BE2C (cell line): ENCODE results near the gene KCNQ5.

Source experiments
- DNase-seq: peaks from one replicate; pipeline ENCODE4 v3.0.0-alpha.2; 2020
- H3K27me3 ChIP-seq: fragments of 250-450 bp; sonication (Bioruptor Pico); 2 replicates; pipeline ENCODE4 v1.5.1; 2020; ENCODE audit warnings: mild to moderate bottlenecking
- H3K36me3 ChIP-seq: fragments of 250-450 bp; sonication (Bioruptor Pico); 2 replicates; pipeline ENCODE4 v1.5.1; 2020; ENCODE audit warnings: mild to moderate bottlenecking
- H3K4me1 ChIP-seq: fragments of 250-450 bp; sonication (Bioruptor Pico); 2 replicates; pipeline ENCODE4 v1.5.1; 2020
- H3K4me3 ChIP-seq: 2 replicates; pipeline ENCODE4 v1.5.1; 2011; ENCODE audit warnings: low read depth, low read length
- H3K9me3 ChIP-seq: fragments of 250-450 bp; sonication (Bioruptor Pico); 2 replicates; pipeline ENCODE4 v1.5.1; 2020
- TF ChIP-seq, protein P1 (sequence below): IDR thresholded peaks from 2 replicates; pipeline ENCODE4 v1.5.1; 2012; ENCODE audit warnings: mild to moderate bottlenecking, low read depth, low read length

KCNQ5 gene

DNA sequence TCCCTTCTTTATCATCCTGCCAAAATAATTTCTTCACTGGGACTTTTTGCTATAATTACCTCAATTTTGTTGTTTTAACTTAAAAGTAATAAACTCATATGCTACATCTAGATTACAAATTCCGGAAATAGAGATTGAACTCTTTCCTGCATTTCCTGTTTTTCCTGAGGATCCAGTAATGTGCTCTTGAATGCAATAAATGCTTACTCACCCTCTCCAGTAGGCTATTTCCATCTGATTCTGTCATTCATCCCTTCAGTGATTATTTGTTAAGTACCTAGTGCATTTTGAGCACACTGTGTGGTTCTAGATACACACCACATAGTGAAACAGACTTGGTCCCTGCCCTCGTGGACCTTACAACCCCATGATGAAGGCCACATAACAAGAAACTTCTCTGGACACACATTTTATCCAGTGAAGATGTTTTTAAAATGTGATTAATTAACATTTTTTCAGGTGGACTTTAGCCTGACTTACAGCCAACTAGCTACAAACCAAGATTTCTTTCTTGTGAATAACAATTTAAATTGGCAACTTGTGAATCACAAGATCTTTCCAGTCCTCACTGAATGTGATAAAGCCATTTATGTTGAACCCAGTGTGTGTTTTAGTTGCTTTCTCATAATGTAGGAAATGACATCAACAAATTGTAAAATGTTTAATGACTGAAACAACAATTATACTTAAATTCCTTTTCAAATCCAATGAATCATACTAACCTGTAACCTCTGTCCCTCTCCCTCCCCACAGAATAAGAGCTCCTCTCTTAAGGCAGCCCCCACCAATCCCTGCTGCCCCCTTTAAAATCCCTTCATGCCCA lies 331.2 kb downstream of the KCNQ5 start:
- no peaks in the 10 kb centered on the region for H3K4me1 ChIP-seq
- H3K9me3 ChIP-seq, result no peaks in the 10 kb centered on the region
- TF ChIP-seq, protein P1, sequence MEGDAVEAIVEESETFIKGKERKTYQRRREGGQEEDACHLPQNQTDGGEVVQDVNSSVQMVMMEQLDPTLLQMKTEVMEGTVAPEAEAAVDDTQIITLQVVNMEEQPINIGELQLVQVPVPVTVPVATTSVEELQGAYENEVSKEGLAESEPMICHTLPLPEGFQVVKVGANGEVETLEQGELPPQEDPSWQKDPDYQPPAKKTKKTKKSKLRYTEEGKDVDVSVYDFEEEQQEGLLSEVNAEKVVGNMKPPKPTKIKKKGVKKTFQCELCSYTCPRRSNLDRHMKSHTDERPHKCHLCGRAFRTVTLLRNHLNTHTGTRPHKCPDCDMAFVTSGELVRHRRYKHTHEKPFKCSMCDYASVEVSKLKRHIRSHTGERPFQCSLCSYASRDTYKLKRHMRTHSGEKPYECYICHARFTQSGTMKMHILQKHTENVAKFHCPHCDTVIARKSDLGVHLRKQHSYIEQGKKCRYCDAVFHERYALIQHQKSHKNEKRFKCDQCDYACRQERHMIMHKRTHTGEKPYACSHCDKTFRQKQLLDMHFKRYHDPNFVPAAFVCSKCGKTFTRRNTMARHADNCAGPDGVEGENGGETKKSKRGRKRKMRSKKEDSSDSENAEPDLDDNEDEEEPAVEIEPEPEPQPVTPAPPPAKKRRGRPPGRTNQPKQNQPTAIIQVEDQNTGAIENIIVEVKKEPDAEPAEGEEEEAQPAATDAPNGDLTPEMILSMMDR, result no peak
- no peak for DNase-seq
- H3K36me3 ChIP-seq, result no peaks in the 10 kb centered on the region
- no peak overlapping the region for H3K4me3 ChIP-seq
- H3K27me3 ChIP-seq, result no peaks in the 10 kb centered on the region

DNA sequence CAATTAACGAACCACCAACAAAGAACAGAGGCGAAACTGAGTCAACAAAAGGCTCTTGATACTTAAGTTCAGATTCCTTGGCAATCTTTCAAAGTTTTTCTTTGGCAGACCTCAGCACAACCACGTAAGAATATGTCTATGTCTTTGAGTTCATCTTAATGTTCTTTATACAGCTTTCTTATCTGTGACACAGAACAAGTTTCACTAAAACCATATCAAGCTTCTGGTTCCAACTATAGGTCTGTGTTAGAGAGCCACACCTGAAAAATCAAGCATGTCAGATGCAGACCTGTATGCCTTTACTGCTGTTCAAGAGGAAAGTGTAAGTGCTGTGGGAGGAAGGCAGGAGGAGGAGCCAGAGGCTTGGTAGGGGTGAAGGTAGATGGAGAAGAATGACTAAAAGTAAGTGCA lies 332.1 kb downstream of the KCNQ5 start:
- DNase-seq, result no peak
- Histone ChIP-seq H3K27me3 (no peaks in the 10 kb centered on the region), H3K36me3 (no peaks in the 10 kb centered on the region), H3K4me1 (no peaks in the 10 kb centered on the region), H3K9me3 (no peaks in the 10 kb centered on the region), H3K4me3 (no peak overlapping the region)
- TF ChIP-seq, protein P1, result no peak

DNA sequence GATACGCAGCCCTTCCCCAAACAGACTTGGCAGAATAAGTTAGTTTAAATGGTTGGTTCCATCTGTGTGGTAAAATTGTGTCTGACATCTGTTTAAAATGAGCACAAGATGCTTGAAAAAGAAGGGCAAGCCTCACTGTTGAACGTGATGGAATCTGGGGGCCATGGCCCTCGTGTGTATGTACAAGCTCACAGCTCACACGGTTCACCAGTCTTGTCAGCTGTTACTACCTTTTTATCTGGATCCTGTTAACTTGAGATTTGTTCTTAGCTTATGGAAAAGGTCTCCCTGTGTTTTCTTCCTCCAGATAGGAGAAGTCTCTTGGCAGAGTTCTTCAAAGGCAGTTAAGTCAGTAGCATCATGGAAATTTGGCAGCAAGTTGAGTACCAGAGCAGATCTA lies 332.9 kb downstream of the KCNQ5 start:
- TF ChIP-seq, protein P1, result no peak
- no peaks in the 10 kb centered on the region for H3K27me3 ChIP-seq
- no peaks in the 10 kb centered on the region for H3K36me3 ChIP-seq
- no peak overlapping the region for H3K4me3 ChIP-seq
- DNase-seq, result no peak
- H3K4me1 ChIP-seq, result no peaks in the 10 kb centered on the region
- H3K9me3 ChIP-seq, result no peaks in the 10 kb centered on the region

DNA sequence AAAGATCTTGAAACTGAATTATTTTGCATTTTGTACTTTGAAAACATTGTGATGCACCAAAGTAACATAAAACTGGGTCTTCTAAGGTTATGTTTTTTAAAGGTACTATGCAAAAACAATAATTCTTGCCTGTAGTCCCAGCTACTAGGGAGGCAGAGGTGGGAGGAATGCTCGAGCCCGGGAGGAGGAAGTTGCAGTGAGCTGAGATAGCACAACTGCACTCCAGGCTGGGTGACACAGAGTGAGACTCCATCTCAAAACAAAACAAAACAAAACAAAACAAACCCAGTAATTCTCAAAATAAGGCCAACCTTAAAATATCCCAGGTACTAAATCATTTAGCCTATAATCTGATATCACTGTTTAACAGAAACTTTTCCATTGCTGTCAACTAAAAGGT lies 333.8 kb downstream of the KCNQ5 start:
- H3K4me3 ChIP-seq, result no peak overlapping the region
- no peak for DNase-seq
- no peaks in the 10 kb centered on the region for H3K27me3 ChIP-seq
- H3K4me1 ChIP-seq, result no peaks in the 10 kb centered on the region
- no peaks in the 10 kb centered on the region for H3K9me3 ChIP-seq
- TF ChIP-seq, protein P1, result no peak
- H3K36me3 ChIP-seq, result no peaks in the 10 kb centered on the region

DNA sequence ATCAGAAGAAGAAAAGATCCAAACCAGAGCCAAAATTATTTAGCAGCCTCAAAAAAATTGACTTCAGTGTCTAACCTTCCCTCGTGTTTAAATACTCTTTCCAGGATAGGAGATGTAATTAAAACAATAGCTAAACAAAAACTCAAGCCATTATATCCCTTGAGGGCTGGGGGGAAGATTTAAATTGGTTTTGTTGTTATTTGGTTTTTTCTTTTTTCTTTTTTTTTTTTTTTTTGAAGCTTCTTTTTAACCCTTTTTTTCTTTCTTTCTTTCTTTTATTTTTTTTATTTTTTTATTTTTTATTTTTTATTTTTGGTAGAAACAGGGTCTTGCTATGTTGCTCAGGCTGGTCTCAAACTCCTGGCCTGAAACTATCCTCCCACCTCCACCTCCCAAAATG lies 334.4 kb downstream of the KCNQ5 start:
- Histone ChIP-seq H3K4me3 (no peak overlapping the region), H3K27me3 (no peaks in the 10 kb centered on the region), H3K9me3 (no peaks in the 10 kb centered on the region), H3K4me1 (no peaks in the 10 kb centered on the region), H3K36me3 (no peaks in the 10 kb centered on the region)
- TF ChIP-seq, protein P1, result no peak
- DNase-seq, result no peak

DNA sequence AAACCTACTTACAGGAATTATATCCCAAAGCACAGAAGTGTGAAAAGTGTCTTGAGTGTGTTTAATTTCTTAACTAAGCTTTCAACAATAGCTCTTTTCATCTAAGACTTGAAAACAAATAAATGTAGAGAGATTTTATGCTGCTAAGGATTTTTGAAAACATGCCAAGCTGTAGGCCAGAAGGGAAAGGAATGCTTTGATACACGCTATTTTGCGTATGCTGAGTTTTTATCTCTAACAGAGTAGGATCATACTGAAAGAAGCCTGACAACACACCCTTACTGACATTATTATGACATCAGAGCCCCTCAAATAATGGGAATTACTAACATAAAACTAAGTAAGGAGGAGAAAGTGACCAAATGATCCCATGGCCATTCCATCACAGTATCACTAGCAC lies 338.0 kb downstream of the KCNQ5 start:
- Histone ChIP-seq H3K4me3 (no peak overlapping the region), H3K9me3 (no peaks in the 10 kb centered on the region), H3K4me1 (no peaks in the 10 kb centered on the region), H3K27me3 (no peaks in the 10 kb centered on the region), H3K36me3 (no peaks in the 10 kb centered on the region)
- DNase-seq, result no peak
- TF ChIP-seq, protein P1, result no peak
